CMK (cell line): ENCODE data around the gene CRADD.
"Not testable (repeated sequence)": the region's sequence is repeated elsewhere in the genome, so short reads cannot be mapped to it uniquely, and the experiment has no call there.

Source experiments
- DNase-seq: peaks from one replicate; pipeline ENCODE4 v3.0.0-alpha.2; 2010; ENCODE audit warnings: low read depth

CRADD gene

GRCh38 chr12:93784339-93785086 is 107.3 kb downstream of the CRADD start:
- no peak for DNase-seq

DNA sequence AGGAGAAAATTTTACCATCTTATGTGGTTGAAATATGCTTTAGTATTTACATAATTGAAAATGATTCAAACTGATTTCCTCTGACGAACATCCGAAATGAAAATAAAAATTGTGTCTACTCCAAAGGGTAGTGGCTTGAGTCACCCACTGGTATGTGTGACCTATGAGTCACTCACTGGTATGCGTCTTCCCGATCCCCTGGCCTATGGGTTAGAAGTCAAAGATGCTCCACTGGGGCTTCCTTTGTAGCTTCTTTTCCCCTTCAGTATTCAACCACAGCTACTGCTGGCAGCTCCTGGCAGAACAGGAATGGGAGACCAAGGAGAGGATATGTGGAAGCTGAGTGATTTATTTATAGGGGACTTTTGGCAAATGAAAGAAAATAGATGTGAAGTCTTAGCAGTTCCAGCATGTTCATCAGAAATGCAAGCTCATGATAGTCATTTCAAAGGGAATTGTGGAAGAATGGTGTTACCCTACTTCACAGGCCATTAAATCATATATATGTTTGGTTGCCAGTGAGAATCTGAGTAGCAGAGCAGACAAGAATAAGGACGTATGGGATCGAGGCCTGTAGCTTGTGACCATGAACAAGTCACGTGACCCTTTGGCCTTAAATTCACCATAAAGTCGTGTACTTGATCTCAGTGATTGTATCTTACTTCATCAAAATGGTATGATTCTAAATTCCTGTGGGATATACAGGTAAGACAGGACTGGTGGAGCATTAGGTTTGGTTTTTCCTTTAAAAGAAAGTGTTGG is 108.3 kb downstream of the CRADD start:
- no peak for DNase-seq

DNA sequence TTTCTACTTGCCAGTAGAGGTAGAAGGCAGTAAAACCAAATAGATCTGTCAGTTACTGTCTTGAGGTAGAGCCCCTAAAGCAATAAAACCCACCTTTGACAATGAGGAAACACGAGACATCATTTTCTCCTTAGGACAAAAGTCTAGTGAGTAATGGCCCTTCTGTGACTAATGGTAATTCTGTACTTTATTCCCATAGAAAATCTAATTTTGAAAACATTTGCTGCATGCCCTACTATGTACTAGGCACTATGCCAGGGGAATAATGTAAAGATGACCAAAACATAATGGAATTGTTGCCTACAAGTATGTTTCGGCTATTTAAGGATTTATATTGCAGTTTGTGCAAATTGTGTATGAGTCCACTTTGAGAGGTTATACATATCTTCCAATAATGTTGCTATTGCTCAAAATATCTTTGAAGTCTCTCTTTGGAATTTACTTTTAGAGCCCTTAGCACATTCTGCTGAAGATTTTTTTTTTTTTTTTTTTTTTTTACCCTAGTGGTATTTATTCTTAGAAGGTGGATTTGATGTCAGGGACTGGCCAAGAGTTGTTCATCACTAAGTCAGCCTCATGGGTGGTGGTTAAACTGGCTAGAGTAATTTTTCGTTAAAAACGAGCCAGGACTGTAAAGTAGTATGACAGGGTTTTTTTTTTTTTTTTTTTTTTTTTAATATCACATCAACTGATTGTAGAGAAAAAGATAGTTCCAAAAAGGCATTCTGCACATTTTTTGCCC is 109.7 kb downstream of the CRADD start:
- no peak for DNase-seq

DNA sequence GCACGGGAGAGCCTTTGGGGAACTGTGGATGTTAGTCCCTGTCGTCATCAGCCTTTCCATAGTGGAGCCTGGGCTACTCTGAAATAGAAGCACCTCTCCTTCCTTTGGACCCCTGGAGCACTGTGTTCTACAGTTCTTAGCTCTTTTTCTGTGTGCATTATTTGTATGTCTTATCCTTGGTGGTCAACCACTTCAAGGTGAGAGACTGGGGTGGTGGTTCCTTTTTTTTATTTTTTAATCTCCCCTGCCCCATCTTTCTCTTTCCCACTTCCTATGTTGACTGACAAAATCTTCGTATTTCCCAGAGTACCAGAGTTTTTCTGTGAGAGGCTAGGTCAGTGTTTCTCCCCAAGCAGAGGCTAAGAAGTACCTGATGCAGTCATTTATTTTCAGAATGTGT is 111.7 kb downstream of the CRADD start:
- no peak for DNase-seq

GRCh38 chr12:93789767-93790166 is 112.6 kb downstream of the CRADD start:
- DNase-seq = no peak

- DNase-seq = no peak
Observed at GRCh38 chr12:93790472-93791152, 113.4 kb downstream of the CRADD start.

- no peak for DNase-seq
Observed at GRCh38 chr12:93793007-93793406, 115.8 kb downstream of the CRADD start.

DNA sequence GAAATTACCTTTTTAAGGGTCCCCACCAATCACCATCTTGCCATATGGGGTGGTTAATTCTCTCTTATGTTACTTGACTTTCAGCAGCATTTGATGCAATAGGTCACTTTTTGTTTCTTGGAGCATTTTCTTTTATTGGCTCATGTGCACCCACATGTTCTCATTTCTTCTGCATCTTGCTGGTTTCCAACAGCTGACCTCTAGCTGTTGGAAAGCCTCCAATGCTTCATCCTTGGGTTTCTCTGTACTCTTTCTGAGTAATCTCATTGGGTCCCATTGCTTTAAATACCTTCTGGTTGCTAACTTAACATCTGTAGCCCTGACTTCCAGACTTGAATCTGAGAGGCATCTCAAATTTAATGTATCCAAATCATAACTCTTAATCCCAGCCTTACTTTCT is 116.8 kb downstream of the CRADD start:
- no peak for DNase-seq

DNA sequence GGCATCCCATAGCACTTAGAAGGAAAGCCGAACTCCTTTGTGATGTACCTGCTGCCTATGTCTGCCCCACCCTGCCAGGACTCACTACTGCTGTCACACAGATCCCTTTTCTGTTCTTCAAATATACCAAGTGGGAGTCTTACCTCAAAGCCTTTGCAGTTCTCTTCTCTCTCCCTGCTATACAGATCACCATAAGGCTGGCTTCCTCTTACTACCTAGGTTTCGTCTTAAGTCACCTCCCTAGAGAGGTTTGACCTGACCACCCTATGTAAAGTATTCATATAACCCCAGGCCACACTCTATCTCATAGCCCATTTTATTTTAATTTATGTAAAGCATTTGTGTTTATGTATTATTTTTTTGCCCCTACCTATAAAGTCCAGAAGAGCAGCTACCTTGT is 117.6 kb downstream of the CRADD start:
- no peak for DNase-seq

DNA sequence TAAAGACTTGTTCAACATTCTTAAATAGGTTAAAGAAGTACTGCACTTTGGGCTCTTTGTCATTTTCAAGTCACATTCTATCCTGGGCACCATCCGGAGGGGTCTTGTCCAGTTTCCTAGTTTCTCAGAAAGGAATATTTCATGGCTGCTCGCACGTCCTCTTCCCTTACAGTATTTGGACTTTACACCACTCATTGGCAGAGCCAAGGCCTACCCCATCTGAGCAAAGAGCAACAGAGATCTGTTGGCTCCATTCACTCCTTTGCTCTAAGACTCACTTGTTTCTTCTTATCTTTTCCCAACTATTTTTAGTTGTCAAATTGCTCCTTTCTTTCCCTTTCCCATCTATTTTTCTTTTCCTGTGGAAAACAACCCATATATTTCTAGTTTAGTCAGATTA is 118.2 kb downstream of the CRADD start:
- DNase-seq = no peak

DNA sequence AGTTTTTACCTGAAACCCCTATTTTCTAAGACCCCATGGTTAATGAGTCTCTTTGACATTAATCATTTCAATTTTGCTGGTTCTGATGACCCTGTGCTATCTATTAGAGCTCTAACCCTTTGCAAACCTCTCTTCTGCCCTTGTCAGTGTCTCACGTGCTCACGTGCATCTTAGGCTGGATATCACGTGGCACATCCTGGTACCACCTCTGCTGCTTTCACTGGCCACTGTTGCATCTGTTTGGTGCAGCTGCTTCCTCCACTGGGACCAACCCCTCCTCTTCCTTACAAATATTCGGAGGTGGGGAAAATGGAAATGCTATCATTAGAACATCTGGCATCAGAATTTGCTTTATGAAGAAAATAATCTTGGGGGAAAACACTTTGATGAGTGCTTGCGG is 119.6 kb downstream of the CRADD start:
- DNase-seq = no peak

- no peak for DNase-seq
Observed at GRCh38 chr12:93798279-93799151, 121.3 kb downstream of the CRADD start.

DNA sequence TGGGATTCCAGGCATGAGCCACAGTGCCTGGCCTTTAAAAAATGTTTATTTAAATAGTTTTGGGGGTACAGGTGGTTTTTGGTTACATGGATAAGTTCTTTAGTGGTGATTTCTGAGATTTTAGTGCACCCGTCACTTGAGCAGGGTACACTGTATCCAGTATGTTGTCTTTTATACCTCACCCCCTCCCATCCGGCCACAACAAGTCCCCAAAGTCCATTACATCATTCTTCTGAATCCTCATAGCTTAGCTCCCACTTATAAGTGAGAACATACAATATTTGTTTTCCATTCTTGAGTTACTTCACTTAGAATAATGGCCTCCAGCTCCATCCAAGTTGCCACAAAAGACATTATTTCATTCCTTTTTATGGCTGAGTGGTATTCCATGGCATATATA is 124.5 kb downstream of the CRADD start:
- DNase-seq = not testable (repeated sequence)

DNA sequence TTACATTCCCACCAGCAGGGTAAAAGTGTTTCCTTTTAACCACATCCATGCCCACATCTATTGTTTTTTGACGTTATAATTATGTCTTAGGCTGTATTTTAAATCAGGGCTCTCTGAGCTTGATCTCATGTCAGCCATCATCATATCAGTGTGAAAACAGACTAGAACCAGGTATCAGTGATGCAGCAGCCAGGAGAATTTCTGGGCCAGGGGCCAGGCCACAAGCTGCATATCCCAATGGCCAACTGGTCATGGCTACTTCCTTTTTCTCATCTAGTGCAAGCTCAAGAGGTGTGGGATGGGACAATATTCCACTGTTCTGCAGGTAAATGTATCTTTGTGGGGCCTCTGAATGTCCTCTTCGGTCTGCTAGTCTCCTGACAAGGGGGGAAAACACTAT is 125.1 kb downstream of the CRADD start:
- DNase-seq = no peak

DNA sequence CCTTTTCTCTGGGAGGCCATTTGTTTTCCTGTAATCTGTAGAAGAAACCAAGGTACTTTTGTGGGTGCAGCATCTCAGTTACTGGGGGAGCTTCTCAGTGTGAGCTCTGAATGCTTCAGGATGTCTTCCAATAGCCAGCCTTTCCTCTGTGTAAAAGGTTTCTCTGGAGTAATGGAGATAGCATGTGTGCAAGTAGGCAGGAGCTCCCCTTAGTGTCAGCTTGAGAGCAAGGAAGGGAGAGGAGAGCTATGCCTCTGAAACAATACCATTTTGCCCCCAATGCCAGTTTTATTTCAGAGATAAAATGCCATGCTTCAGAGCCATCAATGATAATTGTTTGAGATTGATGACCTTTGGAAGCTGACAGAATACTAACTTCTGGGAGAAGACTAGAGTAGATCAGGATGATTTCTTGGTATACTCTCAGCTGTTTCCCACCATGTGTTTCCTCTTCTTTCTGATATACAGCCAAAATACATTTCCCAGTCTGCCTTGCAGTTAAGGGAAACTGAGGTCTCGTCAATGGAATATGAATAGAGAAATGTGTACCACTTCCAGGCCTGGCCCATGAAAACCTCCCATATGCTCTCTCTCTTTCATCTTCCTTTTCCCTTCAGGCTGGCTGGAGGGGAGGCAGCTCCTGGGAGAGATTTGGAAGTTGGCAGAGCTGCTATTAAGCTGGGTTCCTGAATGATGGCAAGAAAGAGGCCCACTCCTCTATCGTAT is 125.7 kb downstream of the CRADD start:
- no peak for DNase-seq

DNA sequence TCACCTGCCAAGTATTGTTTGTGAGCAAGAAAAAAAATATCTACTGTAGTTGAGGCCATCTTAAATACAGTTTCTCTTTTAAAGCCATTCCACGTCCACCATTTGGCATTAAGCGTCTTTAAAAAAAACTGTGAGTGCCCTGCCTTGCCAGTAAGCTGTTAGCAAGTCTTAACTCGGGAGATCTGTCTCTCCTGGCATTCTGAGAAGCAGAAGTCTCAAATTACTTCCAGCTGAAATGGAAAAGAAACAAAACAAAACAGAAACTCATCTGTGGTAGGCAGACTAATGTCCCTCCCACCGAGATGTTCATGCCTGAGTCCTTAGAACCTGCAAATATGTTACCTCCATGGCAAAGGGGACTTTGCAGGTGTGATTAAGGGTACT is 126.2 kb downstream of the CRADD start:
- DNase-seq = no peak

DNA sequence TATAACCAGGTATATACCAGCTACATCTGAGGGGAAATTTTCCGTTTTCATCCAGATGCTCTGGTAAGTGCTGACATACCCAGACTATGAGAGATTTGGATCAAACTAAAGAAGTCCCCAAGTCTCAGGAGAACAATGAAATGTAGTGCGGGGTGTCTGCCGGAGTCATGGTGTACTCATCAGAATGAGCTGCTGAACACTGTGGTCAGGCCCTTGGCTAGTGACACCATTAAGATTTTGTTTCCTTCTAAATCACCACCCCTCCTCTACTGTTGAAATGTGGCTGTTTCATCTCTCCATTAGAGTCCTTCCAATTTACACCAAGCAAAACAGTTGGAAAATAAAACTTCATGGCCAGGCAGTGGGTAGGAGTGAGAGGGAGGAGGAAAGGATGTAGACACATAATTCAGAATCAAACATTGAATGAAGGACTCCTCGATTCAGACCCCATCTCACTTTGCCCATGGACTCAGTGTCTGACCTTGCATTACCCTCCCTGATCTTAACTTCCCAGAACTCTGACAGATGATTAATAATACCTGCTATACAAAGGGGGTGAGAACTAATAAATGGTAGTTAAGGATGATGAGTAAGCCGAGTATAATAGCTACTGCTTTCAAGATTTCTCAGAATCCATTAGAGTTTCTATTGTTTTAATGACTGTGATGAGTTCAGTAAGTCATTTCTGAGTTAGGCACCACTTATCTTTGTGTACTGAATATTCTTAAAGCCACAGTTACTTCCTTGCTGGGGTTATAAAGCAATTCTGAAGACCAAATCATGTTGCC is 127.4 kb downstream of the CRADD start:
- DNase-seq = no peak

DNA sequence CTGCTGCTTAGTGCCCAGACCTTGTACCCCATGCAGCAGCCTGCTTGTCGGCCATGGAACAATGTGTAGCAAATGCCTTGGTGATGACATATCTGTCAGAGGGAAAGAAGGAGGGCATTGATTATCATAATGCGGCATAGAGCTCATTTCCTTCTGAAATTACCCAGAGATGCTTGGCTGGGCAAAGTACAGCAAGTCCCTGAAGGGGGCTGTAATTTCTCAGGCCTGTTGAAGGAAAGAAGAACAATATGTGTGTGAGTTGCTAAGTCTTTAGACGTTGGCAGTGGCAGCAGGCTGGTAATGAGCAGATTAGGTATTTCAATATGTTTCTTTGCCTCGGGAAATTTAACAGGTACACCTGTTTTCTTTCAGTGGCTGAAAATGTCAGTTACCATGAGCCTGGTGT is 128.6 kb downstream of the CRADD start:
- DNase-seq = no peak

DNA sequence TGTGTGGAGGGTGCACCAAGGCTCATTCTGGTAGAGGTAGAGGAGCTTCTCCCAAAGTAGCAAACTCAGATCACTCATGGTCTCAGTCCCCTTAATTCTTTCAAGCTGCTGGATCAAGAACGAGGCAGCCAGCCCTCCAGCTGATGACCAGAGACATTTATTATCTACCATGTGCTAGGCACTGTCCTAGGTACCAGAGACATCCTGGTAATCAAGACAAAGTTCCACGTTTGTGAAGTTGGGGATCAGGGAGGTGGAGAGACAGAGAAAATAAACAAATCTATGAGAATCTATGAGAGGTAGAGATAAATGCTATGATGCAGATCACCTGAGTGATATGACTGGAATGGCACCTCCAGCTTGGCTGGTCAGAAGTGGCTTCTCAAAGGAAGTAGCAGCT is 130.2 kb downstream of the CRADD start:
- DNase-seq = no peak
